ENCODE results near the gene URGCP.
A peak's percentile ranks its signal among the peaks of the same experiment; 100 is the strongest.

Gene URGCP

GRCh38 chr7:43869006-43869866 is 37.2 kb downstream of the URGCP start, which contains the start of gene MRPS24:
MRPS24 (minus strand) TSS chr7:43869517; CDS start chr7:43869495, 22 bp downstream.
- H3K9me3 Mint-ChIP-seq, result no peaks in the 10 kb centered on the region
- peaks cover 26% of the 10 kb centered on the region for H3K4me1 Mint-ChIP-seq
- peaks cover 3% of the 10 kb centered on the region for H3K27me3 Mint-ChIP-seq (ENCODE audit: low read depth)
- TF ChIP-seq, protein P1, sequence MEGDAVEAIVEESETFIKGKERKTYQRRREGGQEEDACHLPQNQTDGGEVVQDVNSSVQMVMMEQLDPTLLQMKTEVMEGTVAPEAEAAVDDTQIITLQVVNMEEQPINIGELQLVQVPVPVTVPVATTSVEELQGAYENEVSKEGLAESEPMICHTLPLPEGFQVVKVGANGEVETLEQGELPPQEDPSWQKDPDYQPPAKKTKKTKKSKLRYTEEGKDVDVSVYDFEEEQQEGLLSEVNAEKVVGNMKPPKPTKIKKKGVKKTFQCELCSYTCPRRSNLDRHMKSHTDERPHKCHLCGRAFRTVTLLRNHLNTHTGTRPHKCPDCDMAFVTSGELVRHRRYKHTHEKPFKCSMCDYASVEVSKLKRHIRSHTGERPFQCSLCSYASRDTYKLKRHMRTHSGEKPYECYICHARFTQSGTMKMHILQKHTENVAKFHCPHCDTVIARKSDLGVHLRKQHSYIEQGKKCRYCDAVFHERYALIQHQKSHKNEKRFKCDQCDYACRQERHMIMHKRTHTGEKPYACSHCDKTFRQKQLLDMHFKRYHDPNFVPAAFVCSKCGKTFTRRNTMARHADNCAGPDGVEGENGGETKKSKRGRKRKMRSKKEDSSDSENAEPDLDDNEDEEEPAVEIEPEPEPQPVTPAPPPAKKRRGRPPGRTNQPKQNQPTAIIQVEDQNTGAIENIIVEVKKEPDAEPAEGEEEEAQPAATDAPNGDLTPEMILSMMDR (IDR thresholded peaks at IDR 0.05; ENCODE audit: unreplicated experiment in 3 of 3), result no peak
- H3K27ac Mint-ChIP-seq, result peak within 1 kb of the TSS; percentile 71 to 93 (median 77)
- H3K36me3 Mint-ChIP-seq (ENCODE audit: low read depth), result peaks cover 19% of the 10 kb centered on the region
- H3K4me3 Mint-ChIP-seq, result peak within 1 kb of the TSS; percentile 86 to 88 (median 86)

DNA sequence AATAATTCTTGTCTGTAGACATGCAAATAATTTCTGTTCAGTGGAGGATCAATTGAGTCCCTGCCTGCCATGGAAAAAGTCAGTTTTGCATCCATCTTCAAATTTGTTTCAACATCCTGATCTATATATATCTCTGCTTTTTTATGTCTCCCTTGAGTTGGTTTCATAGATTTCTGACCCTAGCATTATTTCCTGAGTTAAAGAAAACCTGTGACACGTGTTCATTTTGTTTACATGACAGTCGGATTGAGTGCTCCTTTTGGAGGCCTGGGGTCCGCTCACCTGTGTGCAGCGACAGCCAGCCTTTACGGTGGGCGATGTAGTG is 37.8 kb downstream of the URGCP start:
- TF ChIP-seq, protein P1 (IDR thresholded peaks at IDR 0.05; ENCODE audit: unreplicated experiment in 3 of 3), result no peak
- no peaks in the 10 kb centered on the region for H3K9me3 Mint-ChIP-seq
- H3K4me3 Mint-ChIP-seq, result peak overlapping the region; percentile 86 to 88 (median 86)
- H3K27ac Mint-ChIP-seq, result peak overlapping the region; percentile 23 to 71 (median 66)
- peaks cover 3% of the 10 kb centered on the region for H3K27me3 Mint-ChIP-seq (ENCODE audit: low read depth)
- peaks cover 19% of the 10 kb centered on the region for H3K36me3 Mint-ChIP-seq (ENCODE audit: low read depth)
- peaks cover 26% of the 10 kb centered on the region for H3K4me1 Mint-ChIP-seq

GRCh38 chr7:43868181-43868580 is 38.2 kb downstream of the URGCP start:
- peaks cover 26% of the 10 kb centered on the region for H3K4me1 Mint-ChIP-seq
- peaks cover 19% of the 10 kb centered on the region for H3K36me3 Mint-ChIP-seq (ENCODE audit: low read depth)
- peak overlapping the region; percentile 86 to 88 (median 86) for H3K4me3 Mint-ChIP-seq
- H3K9me3 Mint-ChIP-seq, result no peaks in the 10 kb centered on the region
- TF ChIP-seq, protein P1 (IDR thresholded peaks at IDR 0.05; ENCODE audit: unreplicated experiment in 3 of 3), result no peak
- peak overlapping the region; percentile 23 to 71 (median 66) for H3K27ac Mint-ChIP-seq
- peaks cover 3% of the 10 kb centered on the region for H3K27me3 Mint-ChIP-seq (ENCODE audit: low read depth)

GRCh38 chr7:43865277-43865676 is 41.1 kb downstream of the URGCP start:
- TF ChIP-seq, protein P1 (IDR thresholded peaks at IDR 0.05; ENCODE audit: unreplicated experiment in 3 of 3), result no peak
- Mint-ChIP-seq H3K4me1 (peaks cover 14% of the 10 kb centered on the region), H3K4me3 (peak overlapping the region; percentile 31 to 56 (median 35)), H3K27me3 (ENCODE audit: low read depth) (peaks cover 2% of the 10 kb centered on the region), H3K27ac (no peak overlapping the region), H3K9me3 (no peaks in the 10 kb centered on the region), H3K36me3 (ENCODE audit: low read depth) (peaks cover 19% of the 10 kb centered on the region)

GRCh38 chr7:43864126-43864525 is 42.3 kb downstream of the URGCP start:
- H3K27ac Mint-ChIP-seq, result no peak overlapping the region
- H3K4me1 Mint-ChIP-seq, result peaks cover 5% of the 10 kb centered on the region
- peaks cover 19% of the 10 kb centered on the region for H3K36me3 Mint-ChIP-seq (ENCODE audit: low read depth)
- TF ChIP-seq, protein P1 (IDR thresholded peaks at IDR 0.05; ENCODE audit: unreplicated experiment in 3 of 3), result no peak
- H3K27me3 Mint-ChIP-seq (ENCODE audit: low read depth), result no peaks in the 10 kb centered on the region
- no peak overlapping the region for H3K4me3 Mint-ChIP-seq
- H3K9me3 Mint-ChIP-seq, result no peaks in the 10 kb centered on the region

DNA sequence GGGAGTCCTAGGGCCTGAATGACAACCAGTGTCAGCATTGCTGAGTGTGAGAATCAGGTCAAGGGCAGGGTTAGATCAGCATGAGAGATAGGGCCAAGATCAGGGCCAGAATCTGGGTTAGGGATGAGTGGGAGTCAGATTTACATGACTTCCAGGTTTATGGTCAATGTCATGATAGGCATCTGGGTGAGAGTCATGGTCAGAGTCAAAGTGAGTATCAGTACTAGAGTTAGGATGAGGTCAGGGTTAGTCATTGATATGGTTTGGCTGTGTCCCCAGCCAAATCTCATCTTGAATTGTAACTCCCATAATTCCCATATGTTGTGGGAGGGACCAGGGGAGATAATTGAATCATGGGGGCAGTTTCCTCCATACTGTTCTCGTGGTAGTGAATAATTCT is 49.4 kb downstream of the URGCP start:
- Mint-ChIP-seq H3K36me3 (ENCODE audit: low read depth) (no peaks in the 10 kb centered on the region), H3K4me1 (no peaks in the 10 kb centered on the region), H3K27me3 (ENCODE audit: low read depth) (no peaks in the 10 kb centered on the region), H3K4me3 (no peak overlapping the region), H3K27ac (no peak overlapping the region), H3K9me3 (no peaks in the 10 kb centered on the region)
- TF ChIP-seq, protein P1 (IDR thresholded peaks at IDR 0.05; ENCODE audit: unreplicated experiment in 3 of 3), result no peak

Measured in nephron (organoid).